NCI-H128 (cell line): ENCODE measurements around the gene TOM1L2.

Experiments
- DNase-seq: peaks from one replicate; lab custom pipeline; 2025; ENCODE audit not compliant: unreplicated experiment; lab: John Stamatoyannopoulos, UW

Gene TOM1L2

GRCh38 chr17:17823433-17824118 lies 148.6 kb downstream of the TOM1L2 start:
- DNase-seq, result peak; percentile 85

DNA sequence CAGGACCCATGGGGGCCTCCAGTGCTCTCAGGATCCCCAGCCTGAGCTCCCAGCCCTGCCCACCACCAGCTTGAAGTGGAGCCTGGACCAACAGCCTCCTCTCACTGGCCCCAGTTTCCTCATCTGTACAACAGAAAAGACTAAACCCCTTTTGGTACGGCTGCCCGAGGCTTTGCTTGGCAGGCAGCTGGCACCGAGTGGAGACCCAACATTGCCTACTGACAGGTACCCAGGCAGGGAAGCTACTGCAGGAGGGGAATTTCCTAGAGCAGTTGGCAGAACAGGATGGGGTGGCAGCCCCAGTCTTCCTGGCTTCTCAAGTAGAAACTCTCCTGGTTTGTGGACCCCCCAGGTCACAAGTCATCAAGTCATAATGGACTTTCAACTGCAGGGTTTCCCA lies 149.6 kb downstream of the TOM1L2 start:
- DNase-seq, result no peak

GRCh38 chr17:17822189-17822588 lies 150.0 kb downstream of the TOM1L2 start:
- DNase-seq, result no peak

DNA sequence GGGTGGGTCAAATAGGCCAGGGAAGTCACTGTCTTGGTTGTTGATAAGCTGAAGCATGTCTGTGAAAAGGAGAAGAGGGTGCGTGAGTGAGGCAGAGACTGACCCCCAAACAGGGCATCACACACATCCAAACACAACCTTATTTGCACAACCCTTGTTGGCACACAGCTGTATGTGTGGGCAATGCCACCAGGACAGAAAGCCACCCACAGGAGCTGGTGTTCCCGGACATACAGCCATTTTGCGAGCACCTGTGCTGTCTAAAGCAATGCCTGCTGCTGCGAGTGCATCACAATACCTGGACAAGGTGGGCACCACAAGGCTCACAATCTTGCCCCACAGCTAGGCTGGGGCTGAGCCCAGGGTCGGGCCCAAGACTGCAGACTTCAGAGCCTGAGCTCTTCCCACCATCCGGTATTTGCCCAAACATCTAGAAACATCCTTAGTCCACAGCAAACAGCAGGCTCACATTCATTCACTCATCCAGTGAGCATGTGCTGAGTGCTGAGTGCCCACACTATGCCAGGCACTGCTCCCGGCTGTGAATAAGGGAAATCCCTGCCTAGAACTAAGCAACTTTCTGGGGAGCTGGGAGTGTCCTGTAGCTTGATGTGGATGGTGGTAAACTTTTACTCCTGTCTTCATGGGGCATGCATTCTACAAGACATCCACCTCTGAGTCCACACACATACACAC lies 151.6 kb downstream of the TOM1L2 start:
- no peak for DNase-seq

DNA sequence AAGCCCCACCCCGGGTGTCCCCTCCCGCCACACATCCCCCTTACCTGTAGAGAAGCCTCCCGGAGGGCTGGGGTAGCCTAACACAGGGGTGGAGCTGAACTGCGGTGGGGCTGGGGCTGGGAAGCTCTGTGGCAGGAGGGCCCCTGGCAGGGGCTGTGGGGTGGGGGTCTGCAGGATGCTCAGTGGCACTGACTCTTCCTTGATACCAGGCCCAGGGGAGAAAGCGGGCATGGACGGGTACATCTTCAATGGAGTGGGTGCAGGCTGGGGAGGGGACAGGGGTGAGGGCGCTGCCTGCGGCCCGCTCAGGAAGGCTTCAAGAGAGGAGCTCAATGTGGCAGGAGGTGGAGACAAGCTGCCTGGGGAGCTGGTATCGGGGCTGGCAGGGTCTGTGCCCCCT lies 152.2 kb downstream of the TOM1L2 start:
- no peak for DNase-seq

- DNase-seq, result no peak
Measured at GRCh38 chr17:17819561-17819995, 152.6 kb downstream of the TOM1L2 start.

GRCh38 chr17:17819111-17819510 lies 153.1 kb downstream of the TOM1L2 start:
- DNase-seq, result no peak

DNA sequence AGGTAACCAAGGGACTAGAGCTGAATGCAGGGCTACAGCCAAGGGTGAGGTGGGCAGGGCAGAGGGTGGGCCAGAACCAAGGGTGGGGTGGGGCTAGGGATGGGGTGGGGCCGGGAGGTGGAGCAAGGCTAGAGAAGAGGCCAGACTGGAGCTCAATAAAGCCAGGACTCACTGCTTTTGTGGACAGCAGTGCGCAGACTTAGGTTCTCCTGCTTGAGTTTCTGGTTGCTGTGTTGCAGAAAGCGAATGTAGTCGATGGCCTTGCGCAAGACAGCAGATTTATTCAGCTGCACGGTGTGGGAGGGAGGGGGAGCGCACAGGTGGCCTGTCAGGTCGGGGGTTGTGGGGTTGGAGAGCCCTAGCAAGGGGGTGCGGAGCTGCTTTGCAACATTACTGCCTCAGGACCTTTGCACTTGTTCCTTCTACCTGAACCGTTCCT lies 154.1 kb downstream of the TOM1L2 start:
- DNase-seq, result no peak

DNA sequence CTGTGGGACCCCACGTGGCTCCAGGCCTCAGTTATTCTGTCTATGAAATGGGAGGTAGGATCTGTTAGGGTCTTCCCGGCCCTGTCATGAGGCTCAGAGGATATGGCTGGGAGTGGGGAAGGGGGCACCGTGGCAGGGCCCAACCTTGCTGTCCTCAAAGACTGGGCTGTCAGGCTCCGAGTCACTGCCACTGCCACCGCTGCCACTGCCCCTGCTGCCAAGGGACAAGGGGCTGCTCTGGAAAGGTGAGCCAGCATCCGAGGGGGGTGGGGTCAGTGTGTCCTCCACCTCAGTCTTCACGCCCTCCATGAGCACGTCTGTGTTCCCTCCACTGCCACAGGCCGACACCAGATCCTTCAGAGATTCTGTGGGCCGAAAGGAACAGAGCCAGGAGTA lies 154.7 kb downstream of the TOM1L2 start:
- no peak for DNase-seq

GRCh38 chr17:17816831-17817551 lies 155.2 kb downstream of the TOM1L2 start:
- DNase-seq, result no peak

DNA sequence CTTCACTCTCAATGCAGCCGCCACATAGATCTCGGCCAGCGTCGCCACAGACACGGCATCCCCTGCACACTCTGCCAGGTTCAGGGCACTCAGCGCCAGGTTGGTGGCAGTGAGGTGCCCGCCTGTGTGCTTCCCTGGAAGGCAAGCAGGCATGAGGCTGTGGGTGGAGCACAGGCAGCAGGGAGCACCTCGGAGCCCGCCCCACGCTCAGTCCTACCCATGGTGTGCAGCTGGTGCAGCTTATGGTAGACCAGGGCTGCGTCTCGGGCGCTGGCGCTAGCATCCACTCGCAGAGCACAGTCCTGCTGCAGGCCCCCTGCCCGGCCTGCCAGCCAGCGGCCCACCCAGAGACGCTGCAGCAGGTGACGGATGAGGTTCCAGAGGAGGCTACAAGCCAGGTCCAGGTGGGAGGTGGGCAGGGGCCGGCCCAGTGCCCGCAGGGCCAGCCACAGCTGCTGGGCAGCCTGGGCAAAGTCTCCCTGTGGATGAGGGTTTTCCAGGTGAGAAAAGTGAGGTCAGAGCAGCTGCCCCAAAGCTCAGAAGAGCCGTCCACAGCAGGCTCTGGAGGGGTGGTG lies 155.9 kb downstream of the TOM1L2 start:
- DNase-seq, result no peak

DNA sequence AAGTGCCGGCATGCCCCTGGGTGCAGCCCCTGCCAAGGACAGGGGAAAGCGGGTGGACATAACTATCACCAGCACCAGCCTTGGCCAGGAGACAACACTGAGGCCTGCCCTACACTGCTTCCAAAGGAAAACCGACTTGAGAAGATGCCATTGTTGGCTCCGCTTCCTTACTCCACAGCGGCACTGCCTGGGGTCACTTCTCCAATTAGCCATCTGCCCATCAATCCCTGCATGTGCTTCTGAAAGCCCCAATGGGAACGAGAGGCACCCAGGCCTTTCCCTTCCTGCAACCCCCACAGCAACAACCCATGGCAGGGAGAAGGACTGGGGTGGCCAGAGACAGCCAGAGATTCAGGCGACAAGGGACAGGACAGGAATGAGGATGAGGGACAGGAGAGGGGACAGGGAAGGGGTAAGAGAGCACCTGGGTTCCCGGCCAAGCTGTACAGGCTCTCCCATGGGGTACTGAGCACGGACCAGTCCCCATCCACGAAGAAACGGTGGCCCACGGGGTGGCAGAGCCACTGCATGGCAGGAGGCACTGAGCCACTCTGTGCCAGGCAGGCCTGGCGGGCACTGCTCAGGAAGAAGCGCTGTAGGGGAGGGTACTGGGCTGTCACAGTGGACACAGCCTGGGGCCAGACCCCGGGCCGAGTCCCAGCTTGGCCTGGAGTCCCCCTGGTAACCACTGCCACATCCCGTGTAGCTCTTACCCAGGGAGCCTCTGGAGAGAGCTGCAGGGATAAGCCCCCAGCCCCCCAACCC lies 156.6 kb downstream of the TOM1L2 start:
- no peak for DNase-seq

GRCh38 chr17:17815062-17815406 lies 157.2 kb downstream of the TOM1L2 start:
- no peak for DNase-seq

DNA sequence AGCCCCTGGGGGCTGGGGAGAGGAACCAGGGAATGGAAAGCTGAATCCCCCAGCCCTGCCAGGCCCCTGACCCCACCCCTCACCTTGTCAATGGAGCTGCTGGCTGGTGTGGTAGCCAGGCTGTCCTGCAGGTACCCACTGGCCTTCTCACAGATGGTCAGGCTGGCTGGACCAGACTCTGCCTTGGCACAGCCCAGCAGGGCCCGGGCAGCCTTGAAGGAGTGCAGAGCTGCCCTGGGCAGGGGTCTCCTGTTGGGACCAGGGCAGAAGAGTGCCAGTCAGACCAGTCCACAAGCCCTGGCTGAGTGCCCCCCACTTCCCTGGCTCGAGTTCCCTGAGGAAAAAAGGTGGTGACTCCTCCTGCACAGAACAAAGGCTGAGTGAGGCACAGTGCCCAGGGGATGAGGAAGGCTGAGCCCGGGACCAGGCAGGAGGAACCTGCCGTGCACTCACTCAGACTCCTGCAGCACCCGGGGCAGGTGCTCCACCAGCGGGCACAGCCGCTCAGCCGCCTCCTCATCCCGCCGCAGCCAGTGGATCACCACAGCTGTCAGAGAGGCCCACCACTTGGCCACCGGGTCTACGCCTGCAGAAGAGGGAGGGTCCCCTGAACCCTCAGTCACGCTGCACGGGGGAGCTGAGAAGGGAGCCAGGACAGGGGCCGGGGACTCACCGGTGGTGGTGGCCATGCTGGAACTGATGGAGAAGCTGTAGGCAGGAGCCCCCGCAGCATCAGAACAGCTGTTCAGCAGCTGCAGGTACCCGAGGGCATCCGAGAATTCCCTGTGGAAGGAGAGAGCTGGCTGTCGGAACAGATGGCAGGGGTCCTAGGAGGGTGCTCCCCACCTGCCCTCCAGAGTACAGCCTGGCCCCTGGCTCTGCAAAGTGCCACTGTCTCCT lies 157.8 kb downstream of the TOM1L2 start:
- DNase-seq, result no peak

DNA sequence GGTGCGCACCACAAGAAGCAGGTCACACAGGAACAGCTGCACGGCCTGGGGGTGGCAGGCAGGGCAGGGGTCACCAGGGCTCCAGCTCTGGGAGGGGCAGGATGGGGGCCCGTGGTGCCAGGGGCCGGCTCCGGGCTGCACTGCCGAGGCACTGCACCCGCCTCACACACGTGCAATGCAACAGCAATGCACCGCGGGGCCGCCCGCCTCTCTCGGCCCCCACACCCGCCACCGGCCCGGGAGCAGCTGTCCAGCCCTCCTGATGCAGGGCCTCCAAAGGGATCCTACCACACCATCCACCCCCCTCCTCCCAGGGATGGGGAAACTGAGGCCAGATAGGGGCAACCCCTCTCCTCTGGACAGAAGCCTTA lies 158.5 kb downstream of the TOM1L2 start:
- DNase-seq, result no peak

DNA sequence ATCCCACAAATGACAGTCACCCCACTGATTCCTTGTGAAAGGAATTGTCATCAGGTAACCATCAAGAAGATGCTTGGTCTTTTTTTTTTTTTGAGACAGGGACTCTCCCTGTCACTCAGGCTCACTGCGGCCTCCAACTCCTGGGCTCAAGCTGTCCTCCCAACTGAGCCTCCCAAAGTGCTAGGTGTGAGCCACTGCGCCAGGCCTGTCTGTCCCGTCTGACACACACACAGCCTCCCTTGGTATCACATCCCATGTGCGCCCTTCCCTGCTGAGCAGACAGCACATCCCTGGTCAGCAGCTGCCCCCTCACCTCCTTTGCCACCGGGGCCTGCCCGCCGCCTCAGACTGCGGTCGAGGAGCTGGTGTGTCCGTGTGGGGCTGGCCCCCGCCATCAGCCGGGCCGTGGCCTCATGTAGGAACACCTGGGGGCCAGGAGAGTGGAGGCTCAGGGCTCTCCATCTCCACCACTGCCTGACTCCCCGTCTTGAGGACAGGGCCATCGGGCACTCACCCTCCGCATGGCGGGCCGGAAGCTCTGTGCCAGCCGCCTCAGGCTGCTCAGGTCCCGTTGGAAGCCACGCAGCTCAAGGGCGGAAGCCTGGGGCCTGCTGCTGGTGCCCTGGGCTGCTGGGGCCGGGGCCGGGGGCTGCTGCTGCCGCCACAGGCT lies 159.0 kb downstream of the TOM1L2 start:
- DNase-seq, result no peak

- no peak for DNase-seq
Measured at GRCh38 chr17:17812211-17813054, 159.8 kb downstream of the TOM1L2 start.

DNA sequence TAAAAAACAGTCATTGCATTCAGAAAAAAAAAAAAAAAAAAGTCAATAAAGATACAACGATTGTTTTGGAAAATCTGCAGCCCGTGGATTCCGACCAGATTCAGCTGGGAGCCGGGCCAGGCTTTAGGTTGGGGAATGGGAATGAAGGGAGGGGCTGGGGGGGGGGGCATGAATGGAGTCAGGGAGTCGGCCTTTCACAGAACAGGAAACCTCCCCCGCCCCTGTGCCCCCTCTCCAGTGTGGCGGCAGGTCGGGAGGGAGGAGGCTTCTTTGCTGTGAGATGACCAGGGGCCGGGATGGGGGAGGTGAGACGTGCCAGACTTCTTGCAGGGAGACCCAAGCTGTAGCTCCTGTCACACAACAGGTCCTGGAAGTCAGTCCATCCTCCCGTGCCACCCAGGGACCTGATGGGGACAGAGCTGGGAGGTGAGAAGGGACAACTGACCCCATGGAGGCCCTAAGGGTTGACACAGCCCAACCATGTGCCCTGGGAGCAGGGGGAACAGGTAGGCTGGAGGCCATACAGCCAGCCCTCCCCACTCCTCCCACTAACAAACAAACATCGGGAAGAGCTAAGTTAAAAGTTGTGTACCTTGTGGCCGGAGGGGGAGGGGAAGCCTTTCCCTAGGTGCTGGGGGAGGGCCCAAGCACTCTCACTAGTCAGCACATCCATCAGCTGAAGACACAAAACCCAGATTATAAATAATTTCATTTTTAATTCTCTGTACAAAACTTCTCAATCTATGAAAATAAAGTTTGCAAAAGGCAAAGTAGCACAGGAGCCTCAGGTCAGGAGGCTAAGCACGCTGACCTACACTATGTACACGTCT lies 160.6 kb downstream of the TOM1L2 start:
- no peak for DNase-seq
